K562 (cell line): ENCODE measurements around the gene NMRAL1. TPM values are rescaled to one million over a fixed set of nuclear protein-coding genes. Genes with fewer than 3 reads are reported as not detected.
A peak's percentile ranks its signal among the peaks of the same experiment; 100 is the strongest.

Experiments used
- BCL6 ChIP-seq: fragments of 250-450 bp; sonication (Bioruptor Pico); IDR thresholded peaks from 2 replicates; pipeline ENCODE4 v1.4.0; 2020
- C11orf30 ChIP-seq: fragments of 450-650 bp; IDR thresholded peaks from 2 replicates; pipeline ENCODE4 v1.6.1; 2016; ENCODE audit warnings: low read depth, mild to moderate bottlenecking
- CC2D1A ChIP-seq: fragments of 450-650 bp; IDR thresholded peaks from 2 replicates; pipeline ENCODE4 v1.6.1; 2017; ENCODE audit warnings: mild to moderate bottlenecking
- CHD1 ChIP-seq: fragments of 200-600 bp; sonication (generic); IDR thresholded peaks from one replicate; pipeline ENCODE4 v1.6.1; 2012; ENCODE audit warnings: mild to moderate bottlenecking, moderate library complexity, low read length, inconsistent platforms
- CSDE1 ChIP-seq, 2 experiments: fragments of 450-650 bp; IDR thresholded peaks; 2 replicates each; pipeline ENCODE4 v1.6.1; 2016; ENCODE audit warnings: mild to moderate bottlenecking in 1 of 2
- DPF2 ChIP-seq: fragments of 450-650 bp; IDR thresholded peaks from 2 replicates; pipeline ENCODE4 v1.6.1; 2016
- E2F3 ChIP-seq: fragments of 250-450 bp; sonication (Bioruptor Pico); IDR thresholded peaks from 2 replicates; pipeline ENCODE4 v1.4.0; 2020; ENCODE audit warnings: mild to moderate bottlenecking
- FOXA1 ChIP-seq: fragments of 450-650 bp; IDR thresholded peaks from 2 replicates; pipeline ENCODE4 v1.6.1; 2016; ENCODE audit warnings: mild to moderate bottlenecking, borderline replicate concordance
- FOXP1 ChIP-seq: sonication (generic); formaldehyde crosslinking; IDR thresholded peaks from 2 replicates; pipeline ENCODE4 v1.8.0; 2022; ENCODE audit warnings: mild to moderate bottlenecking, missing genetic modification reagents
- GTF2E2 ChIP-seq: fragments of 200-800 bp; sonication (Bioruptor generic); IDR thresholded peaks from 2 replicates; pipeline ENCODE4 v1.6.1; 2016; ENCODE audit warnings: missing genetic modification characterization, missing compliant biosample characterization
- GTF2F1 ChIP-seq: IDR thresholded peaks from 2 replicates; pipeline ENCODE4 v1.6.1; 2011; ENCODE audit warnings: low read depth, low read length, improper control_type of control experiment
- JUN ChIP-seq, 2 experiments: sonication (generic) in 1 of 2; formaldehyde crosslinking in 1 of 2; IDR thresholded peaks; 2 replicates each; pipeline versions ENCODE4 v1.6.1 to v1.8.0; 2012 to 2022; ENCODE audit warnings: borderline replicate concordance in 2 of 2, mild to moderate bottlenecking in 2 of 2, improper control_type of control experiment in 1 of 2, low read depth in 1 of 2, low read length in 1 of 2, missing genetic modification reagents in 1 of 2
- MAX ChIP-seq: sonication (generic); formaldehyde crosslinking; IDR thresholded peaks from 2 replicates; pipeline ENCODE4 v1.9.0; 2022; ENCODE audit warnings: mild to moderate bottlenecking, missing genetic modification reagents
- RAD51 ChIP-seq: fragments of 450-650 bp; IDR thresholded peaks from 2 replicates; pipeline ENCODE4 v1.7.1; 2016; ENCODE audit warnings: low read depth, mild to moderate bottlenecking, borderline replicate concordance
- RCOR1 ChIP-seq, 2 experiments: IDR thresholded peaks; 2 replicates each; pipeline ENCODE4 v1.6.1; 2012; ENCODE audit warnings: low read depth in 2 of 2, low read length in 2 of 2, borderline replicate concordance in 1 of 2, improper control_type of control experiment in 1 of 2
- RNF2 ChIP-seq: sonication (generic); IDR thresholded peaks from 2 replicates; pipeline ENCODE4 v1.6.1; 2016
- SRSF1 ChIP-seq: fragments of 200-400 bp; formaldehyde crosslinking; IDR thresholded peaks from 2 replicates; pipeline ENCODE4 v1.6.1; 2017; ENCODE audit warnings: mild to moderate bottlenecking, low read depth, low read length, moderate library complexity
- SUPT5H ChIP-seq: fragments of 450-650 bp; IDR thresholded peaks from 2 replicates; pipeline ENCODE4 v1.6.1; 2016
- TAF7 ChIP-seq: fragments of 450-650 bp; IDR thresholded peaks from 2 replicates; pipeline ENCODE4 v1.6.1; 2016; ENCODE audit warnings: missing genetic modification characterization, missing compliant biosample characterization
- ZNF316 ChIP-seq: fragments of 450-650 bp; IDR thresholded peaks from 2 replicates; pipeline ENCODE4 v1.6.1; 2016
- polyA plus RNA-seq, 8 experiments: library from polyadenylated mRNA; depleted of rRNA in 4 of 8; stranded (reverse) in 5 of 8; unstranded in 3 of 8; fragments of >200 nt; fragmentation: Nextera tagmentation in 2 of 8; fragmentation: Illumina TruSeq in 1 of 8; extraction: Ambion mirVana in 2 of 8; extraction: Trizol in 1 of 8; gene quantifications; 2 replicates each; pipeline versions ENCODE4 v1.2.1 to v1.2.3, GENCODE V29; 2011 to 2014; ENCODE audit warnings: inconsistent platforms in 1 of 8, missing spikeins in 1 of 8
- total RNA-seq, 7 experiments: library from RNA; depleted of rRNA in 6 of 7; stranded (reverse); fragments of >200 nt in 6 of 7; fragmentation: Illumina TruSeq in 2 of 7; extraction: Trizol in 2 of 7; gene quantifications; 2 replicates each; pipeline versions ENCODE4 v1.2.1 to v1.2.3, GENCODE V29; 2011 to 2021; ENCODE audit warnings: low replicate concordance in 1 of 7
- TF ChIP-seq, protein P1 (sequence below): fragments of 250-450 bp; sonication (Bioruptor Pico); IDR thresholded peaks from 2 replicates; pipeline ENCODE4 v1.4.0; 2020; ENCODE audit warnings: mild to moderate bottlenecking, moderate library complexity
- TF ChIP-seq, protein P2 (sequence below): IDR thresholded peaks from 2 replicates; pipeline ENCODE4 v1.6.1; 2012; ENCODE audit warnings: low read depth, low read length, improper control_type of control experiment, borderline replicate concordance

Gene NMRAL1
- total and polyA plus RNA-seq, 9 of the 15 experiments (the other 6 are each of a cell fraction or from before 2014, with no cell fraction given) = 6.3 to 116 (median 63.2) TPM

DNA sequence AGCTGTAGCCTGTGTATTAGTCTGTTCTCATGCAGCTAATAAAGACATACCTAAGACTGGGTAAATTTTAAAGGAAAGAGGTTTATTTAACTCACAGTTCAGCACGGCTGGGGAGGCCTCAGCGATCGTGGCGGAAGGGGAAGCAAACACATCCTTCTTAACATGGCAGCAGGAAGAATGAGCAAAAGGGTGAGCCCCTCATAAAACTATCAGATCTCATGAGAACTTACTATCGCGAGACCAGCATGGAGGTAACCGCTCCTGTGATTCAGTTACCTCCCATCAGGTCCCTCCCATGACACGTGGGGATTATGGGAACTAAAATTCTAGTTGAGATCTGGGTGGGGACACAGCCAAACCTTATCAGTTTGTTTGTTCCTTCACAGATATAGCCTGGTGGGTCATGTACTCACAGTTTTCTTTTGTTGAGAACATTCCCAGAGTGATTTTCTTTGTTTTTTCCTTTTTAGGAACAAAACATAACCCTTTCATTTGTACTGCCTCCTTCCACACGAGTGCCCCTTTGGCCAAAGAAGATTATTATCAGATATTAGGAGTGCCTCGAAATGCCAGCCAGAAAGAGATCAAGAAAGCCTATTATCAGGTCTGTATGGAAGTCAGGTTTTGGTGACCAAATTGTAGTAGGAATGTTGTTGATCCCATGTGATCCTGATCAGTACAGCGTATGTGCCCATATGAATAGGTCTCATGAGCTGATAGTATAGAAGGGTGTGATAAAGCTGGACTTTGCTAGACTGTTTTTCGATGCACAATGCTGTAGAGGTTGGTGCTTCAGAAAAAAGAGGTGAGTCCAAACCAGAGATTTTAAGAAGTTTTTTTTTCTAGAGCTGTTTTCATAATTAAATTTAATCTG, 40.3 kb downstream of the NMRAL1 start (continued):
- TF ChIP-seq TAF7 (tag) (peak; percentile 33; the same call in 1 of the 2 replicates), JUN (IDR thresholded peaks at IDR 0.05; ENCODE audit: borderline replicate concordance, low read depth, low read length) (0 out of 2 replicates have a peak, but pooled peaks have one; percentile 39), JUN (CRISPR knock-in tag; IDR thresholded peaks at IDR 0.05; ENCODE audit: borderline replicate concordance) (no peak), E2F3 (CRISPR knock-in tag) (no peak), MAX (CRISPR knock-in tag) (peak; percentile 72), GTF2F1 (0 out of 2 replicates have a peak, but pooled peaks have one; percentile 57), FOXP1 (CRISPR knock-in tag) (no peak), CC2D1A (no peak), SUPT5H (peak; percentile 89), RCOR1 (IDR thresholded peaks at IDR 0.05; ENCODE audit: borderline replicate concordance in 1 of 2, low read depth in 2 of 2, low read length in 2 of 2) (peak in 1 of 2 experiments; percentile 73; a peak in 1 of 4 replicates), BCL6 (CRISPR knock-in tag) (no peak), RNF2 (peak; percentile 19; the same call in 1 of the 2 replicates), C11orf30 (no peak), FOXA1 (no peak), RAD51 (peak; percentile 63; the same call in 1 of the 2 replicates), CSDE1 (IDR thresholded peaks at IDR 0.05) (no peak), CHD1 (no peak), ZNF316 (no peak), DPF2 (peak; percentile 88), GTF2E2 (0 out of 2 replicates have a peak, but pooled peaks have one; percentile 47), SRSF1 (no peak)
- TF ChIP-seq, protein P1, sequence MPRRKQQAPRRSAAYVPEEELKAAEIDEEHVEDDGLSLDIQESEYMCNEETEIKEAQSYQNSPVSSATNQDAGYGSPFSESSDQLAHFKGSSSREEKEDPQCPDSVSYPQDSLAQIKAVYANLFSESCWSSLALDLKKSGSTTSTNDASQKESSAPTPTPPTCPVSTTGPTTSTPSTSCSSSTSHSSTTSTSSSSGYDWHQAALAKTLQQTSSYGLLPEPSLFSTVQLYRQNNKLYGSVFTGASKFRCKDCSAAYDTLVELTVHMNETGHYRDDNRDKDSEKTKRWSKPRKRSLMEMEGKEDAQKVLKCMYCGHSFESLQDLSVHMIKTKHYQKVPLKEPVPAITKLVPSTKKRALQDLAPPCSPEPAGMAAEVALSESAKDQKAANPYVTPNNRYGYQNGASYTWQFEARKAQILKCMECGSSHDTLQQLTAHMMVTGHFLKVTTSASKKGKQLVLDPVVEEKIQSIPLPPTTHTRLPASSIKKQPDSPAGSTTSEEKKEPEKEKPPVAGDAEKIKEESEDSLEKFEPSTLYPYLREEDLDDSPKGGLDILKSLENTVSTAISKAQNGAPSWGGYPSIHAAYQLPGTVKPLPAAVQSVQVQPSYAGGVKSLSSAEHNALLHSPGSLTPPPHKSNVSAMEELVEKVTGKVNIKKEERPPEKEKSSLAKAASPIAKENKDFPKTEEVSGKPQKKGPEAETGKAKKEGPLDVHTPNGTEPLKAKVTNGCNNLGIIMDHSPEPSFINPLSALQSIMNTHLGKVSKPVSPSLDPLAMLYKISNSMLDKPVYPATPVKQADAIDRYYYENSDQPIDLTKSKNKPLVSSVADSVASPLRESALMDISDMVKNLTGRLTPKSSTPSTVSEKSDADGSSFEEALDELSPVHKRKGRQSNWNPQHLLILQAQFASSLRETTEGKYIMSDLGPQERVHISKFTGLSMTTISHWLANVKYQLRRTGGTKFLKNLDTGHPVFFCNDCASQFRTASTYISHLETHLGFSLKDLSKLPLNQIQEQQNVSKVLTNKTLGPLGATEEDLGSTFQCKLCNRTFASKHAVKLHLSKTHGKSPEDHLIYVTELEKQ (CRISPR knock-in tag) = no peak
- TF ChIP-seq, protein P2, sequence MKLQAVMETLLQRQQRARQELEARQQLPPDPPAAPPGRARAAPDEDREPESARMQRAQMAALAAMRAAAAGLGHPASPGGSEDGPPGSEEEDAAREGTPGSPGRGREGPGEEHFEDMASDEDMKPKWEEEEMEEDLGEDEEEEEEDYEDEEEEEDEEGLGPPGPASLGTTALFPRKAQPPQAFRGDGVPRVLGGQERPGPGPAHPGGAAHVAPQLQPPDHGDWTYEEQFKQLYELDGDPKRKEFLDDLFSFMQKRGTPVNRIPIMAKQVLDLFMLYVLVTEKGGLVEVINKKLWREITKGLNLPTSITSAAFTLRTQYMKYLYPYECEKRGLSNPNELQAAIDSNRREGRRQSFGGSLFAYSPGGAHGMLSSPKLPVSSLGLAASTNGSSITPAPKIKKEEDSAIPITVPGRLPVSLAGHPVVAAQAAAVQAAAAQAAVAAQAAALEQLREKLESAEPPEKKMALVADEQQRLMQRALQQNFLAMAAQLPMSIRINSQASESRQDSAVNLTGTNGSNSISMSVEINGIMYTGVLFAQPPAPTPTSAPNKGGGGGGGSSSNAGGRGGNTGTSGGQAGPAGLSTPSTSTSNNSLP = 0 out of 2 replicates have a peak, but pooled peaks have one; percentile 27
